ENCODE results near the gene PARP6. TPM values are rescaled to one million over a fixed set of nuclear protein-coding genes. Genes with fewer than 3 reads are reported as not detected.

Gene PARP6
- total RNA-seq, 1 experiment from 2014 or later = 85.7 TPM

DNA sequence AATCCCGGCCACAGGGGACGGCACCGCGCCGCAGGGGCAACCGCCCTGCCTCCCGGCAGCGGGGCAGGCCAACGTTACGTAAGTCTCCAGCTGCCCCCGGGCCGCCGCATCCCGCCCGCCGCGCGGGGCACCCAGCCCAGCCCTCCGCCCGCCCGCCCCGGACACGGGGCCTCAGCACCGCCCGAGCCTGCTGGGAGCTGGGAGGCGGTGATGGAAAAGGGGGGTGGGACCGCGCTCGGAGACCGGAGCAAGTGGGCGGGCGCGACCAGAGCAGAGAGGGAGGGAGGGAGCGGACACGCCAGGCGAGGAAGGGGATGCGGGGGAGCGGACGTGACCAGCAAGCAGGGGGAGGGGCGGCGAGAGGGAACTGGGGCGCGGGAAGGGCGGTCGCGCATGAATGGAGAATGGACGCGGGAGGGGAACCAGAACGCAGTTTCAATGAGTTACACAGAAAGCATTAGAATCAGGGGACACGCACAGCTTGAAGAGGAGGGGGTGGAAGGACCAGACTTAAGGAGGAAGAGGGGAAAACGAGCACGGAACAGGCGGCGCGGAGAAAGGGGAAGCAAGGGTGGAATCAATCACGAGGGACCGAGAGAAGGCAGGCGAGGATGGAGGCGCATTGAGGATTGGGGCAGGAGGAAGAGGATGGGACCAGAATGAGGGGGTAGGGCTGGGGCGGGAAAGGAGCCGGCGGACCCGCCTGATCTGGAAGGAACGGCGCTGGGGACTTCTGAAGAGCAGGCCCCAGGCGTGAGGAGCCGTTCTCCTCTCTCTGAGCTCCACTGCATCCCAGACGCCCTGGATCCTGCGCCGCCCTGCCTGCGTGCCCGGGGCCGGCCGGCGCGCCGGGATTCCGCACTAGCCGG, 41.9 kb downstream of the PARP6 start:
- peak overlapping the region; percentile 84 to 97 for H3K4me3 ChIP-seq (ENCODE audit: low read depth in 2 of 2, low read length in 2 of 2)
- H3K27me3 ChIP-seq (ENCODE audit: control insufficient read depth, insufficient read depth, low read length) = no peaks in the 10 kb centered on the region
- in situ Hi-C loops (cut with HindIII; ENCODE audit: low pct_unique_long_range_greater_than_20kb, low sequenced_read_pairs) (no loop called here), intact Hi-C loops (cut with micrococcal nuclease; ENCODE audit: unreplicated experiment) (no loop called here)
- H3K4me1 ChIP-seq (ENCODE audit: control insufficient read depth, insufficient read depth, low read length) = peaks cover 28% of the 10 kb centered on the region
- TF ChIP-seq, protein P1, sequence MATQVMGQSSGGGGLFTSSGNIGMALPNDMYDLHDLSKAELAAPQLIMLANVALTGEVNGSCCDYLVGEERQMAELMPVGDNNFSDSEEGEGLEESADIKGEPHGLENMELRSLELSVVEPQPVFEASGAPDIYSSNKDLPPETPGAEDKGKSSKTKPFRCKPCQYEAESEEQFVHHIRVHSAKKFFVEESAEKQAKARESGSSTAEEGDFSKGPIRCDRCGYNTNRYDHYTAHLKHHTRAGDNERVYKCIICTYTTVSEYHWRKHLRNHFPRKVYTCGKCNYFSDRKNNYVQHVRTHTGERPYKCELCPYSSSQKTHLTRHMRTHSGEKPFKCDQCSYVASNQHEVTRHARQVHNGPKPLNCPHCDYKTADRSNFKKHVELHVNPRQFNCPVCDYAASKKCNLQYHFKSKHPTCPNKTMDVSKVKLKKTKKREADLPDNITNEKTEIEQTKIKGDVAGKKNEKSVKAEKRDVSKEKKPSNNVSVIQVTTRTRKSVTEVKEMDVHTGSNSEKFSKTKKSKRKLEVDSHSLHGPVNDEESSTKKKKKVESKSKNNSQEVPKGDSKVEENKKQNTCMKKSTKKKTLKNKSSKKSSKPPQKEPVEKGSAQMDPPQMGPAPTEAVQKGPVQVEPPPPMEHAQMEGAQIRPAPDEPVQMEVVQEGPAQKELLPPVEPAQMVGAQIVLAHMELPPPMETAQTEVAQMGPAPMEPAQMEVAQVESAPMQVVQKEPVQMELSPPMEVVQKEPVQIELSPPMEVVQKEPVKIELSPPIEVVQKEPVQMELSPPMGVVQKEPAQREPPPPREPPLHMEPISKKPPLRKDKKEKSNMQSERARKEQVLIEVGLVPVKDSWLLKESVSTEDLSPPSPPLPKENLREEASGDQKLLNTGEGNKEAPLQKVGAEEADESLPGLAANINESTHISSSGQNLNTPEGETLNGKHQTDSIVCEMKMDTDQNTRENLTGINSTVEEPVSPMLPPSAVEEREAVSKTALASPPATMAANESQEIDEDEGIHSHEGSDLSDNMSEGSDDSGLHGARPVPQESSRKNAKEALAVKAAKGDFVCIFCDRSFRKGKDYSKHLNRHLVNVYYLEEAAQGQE (IDR thresholded peaks at IDR 0.05; ENCODE audit: insufficient read depth in 1 of 2, low read depth in 2 of 2, low read length in 1 of 2) = no peak
- TF ChIP-seq SIN3A (IDR thresholded peaks at IDR 0.05; ENCODE audit: borderline replicate concordance, insufficient read depth, low read depth, low read length) (no peak), TCF7L2 (IDR thresholded peaks at IDR 0.05; ENCODE audit: low read depth, low read length) (no peak), POLR2AphosphoS5 (IDR thresholded peaks at IDR 0.05; ENCODE audit: low read depth, low read length) (no peak; the same call in 1 of the 2 replicates)
- TF ChIP-seq, protein P2, sequence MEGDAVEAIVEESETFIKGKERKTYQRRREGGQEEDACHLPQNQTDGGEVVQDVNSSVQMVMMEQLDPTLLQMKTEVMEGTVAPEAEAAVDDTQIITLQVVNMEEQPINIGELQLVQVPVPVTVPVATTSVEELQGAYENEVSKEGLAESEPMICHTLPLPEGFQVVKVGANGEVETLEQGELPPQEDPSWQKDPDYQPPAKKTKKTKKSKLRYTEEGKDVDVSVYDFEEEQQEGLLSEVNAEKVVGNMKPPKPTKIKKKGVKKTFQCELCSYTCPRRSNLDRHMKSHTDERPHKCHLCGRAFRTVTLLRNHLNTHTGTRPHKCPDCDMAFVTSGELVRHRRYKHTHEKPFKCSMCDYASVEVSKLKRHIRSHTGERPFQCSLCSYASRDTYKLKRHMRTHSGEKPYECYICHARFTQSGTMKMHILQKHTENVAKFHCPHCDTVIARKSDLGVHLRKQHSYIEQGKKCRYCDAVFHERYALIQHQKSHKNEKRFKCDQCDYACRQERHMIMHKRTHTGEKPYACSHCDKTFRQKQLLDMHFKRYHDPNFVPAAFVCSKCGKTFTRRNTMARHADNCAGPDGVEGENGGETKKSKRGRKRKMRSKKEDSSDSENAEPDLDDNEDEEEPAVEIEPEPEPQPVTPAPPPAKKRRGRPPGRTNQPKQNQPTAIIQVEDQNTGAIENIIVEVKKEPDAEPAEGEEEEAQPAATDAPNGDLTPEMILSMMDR (IDR thresholded peaks at IDR 0.05) = no peak
- ATAC-seq (peak; percentile 48), DNase-seq (ENCODE audit: low read depth, low spot score) (no peak)
- BruUV-seq (replicated peaks) = no TSS peak
- peaks cover 15% of the 10 kb centered on the region for H3K36me3 ChIP-seq (ENCODE audit: control insufficient read depth, insufficient read depth, low read length)
- H3K9me3 ChIP-seq (ENCODE audit: control insufficient read depth, insufficient read depth, low read depth, low read length) = no peaks in the 10 kb centered on the region
- CTCF ChIA-PET = interaction anchor here (0.7 kb wide), 1 partner anchor 77 kb away, joined by 3 read pairs; no protein-coding TSS in a partner anchor
- POLR2A ChIA-PET = interaction anchor here (0.6 kb wide), 1 partner anchor 28 kb away, joined by 5 read pairs; no protein-coding TSS in a partner anchor
- H3K27ac ChIP-seq (ENCODE audit: low read length) = peak overlapping the region; percentile 96

DNA sequence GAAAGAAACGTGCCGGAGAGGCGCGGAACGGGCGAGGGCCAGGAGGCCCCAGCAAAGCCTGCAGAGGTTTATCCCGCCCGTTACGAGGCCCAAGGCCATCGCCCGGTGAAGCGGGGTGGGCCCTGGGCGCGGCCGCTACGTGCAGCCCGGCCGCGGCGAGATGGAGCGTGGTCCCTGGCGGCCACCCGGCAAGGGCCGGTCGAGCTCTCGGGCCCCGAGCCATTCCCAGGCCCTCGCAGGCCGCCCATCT, 42.5 kb downstream of the PARP6 start:
- ATAC-seq (no peak), DNase-seq (ENCODE audit: low read depth, low spot score) (no peak)
- Histone ChIP-seq H3K4me1 (ENCODE audit: control insufficient read depth, insufficient read depth, low read length) (peaks cover 29% of the 10 kb centered on the region), H3K9me3 (ENCODE audit: control insufficient read depth, insufficient read depth, low read depth, low read length) (no peaks in the 10 kb centered on the region), H3K27me3 (ENCODE audit: control insufficient read depth, insufficient read depth, low read length) (no peaks in the 10 kb centered on the region), H3K4me3 (ENCODE audit: low read depth in 2 of 2, low read length in 2 of 2) (peak overlapping the region; percentile 84 to 97), H3K36me3 (ENCODE audit: control insufficient read depth, insufficient read depth, low read length) (peaks cover 16% of the 10 kb centered on the region), H3K27ac (ENCODE audit: low read length) (peak overlapping the region; percentile 96)
- CTCF ChIA-PET = no interaction called here
- no TSS peak for BruUV-seq (replicated peaks)
- in situ Hi-C loops (cut with HindIII; ENCODE audit: low pct_unique_long_range_greater_than_20kb, low sequenced_read_pairs) (no loop called here), intact Hi-C loops (cut with micrococcal nuclease; ENCODE audit: unreplicated experiment) (no loop called here)
- TF ChIP-seq, protein P1 (IDR thresholded peaks at IDR 0.05; ENCODE audit: insufficient read depth in 1 of 2, low read depth in 2 of 2, low read length in 1 of 2) = no peak
- TF ChIP-seq TCF7L2 (IDR thresholded peaks at IDR 0.05; ENCODE audit: low read depth, low read length) = no peak
- no peak for TF ChIP-seq SIN3A (IDR thresholded peaks at IDR 0.05; ENCODE audit: borderline replicate concordance, insufficient read depth, low read depth, low read length)
- TF ChIP-seq POLR2AphosphoS5 (IDR thresholded peaks at IDR 0.05; ENCODE audit: low read depth, low read length) = no peak; the same call in 1 of the 2 replicates
- POLR2A ChIA-PET = interaction anchor here (0.7 kb wide), 1 partner anchor 10 kb away, joined by 4 read pairs; no protein-coding TSS in a partner anchor
